WTC11 (cell line): ENCODE results near the gene RPTOR. TPM values are rescaled to one million over a fixed set of nuclear protein-coding genes. Genes with fewer than 3 reads are reported as not detected.
A peak's percentile ranks its signal among the peaks of the same experiment; 100 is the strongest.

ENCODE experiments used
- ATAC-seq: fragments of 200-7000 bp; cut with Tn5 transposase; 2 replicates; pipeline ENCODE4 v1.10.0; 2021; ENCODE audit warnings: mild to moderate bottlenecking, moderate library complexity
- CTCF ChIA-PET: fragments of 300-600 bp; sonication (Branson Sonifier 250); formaldehyde crosslinking; loops from one replicate; lab custom pipeline; 2021; ENCODE audit warnings: antibody characterized with exemption; lab: Charles Lee
- POLR2A ChIA-PET: fragments of 350-600 bp; sonication (Branson Sonifier 250); formaldehyde crosslinking; loops from one replicate; lab custom pipeline; 2021; ENCODE audit warnings: antibody characterized with exemption; lab: Charles Lee
- DNase-seq: peaks from one replicate; pipeline ENCODE4 v3.0.0; 2021; ENCODE audit warnings: low spot score
- H3K27ac Mint-ChIP-seq: 2 replicates; pipeline ENCODE4 v1.8.0; 2021; ENCODE audit warnings: mixed read lengths
- H3K27me3 Mint-ChIP-seq: 2 replicates; pipeline ENCODE4 v1.8.0; 2021; ENCODE audit warnings: low read depth, mild to moderate bottlenecking, moderate library complexity, mixed read lengths
- H3K36me3 Mint-ChIP-seq: 2 replicates; pipeline ENCODE4 v1.8.0; 2021; ENCODE audit warnings: mixed read lengths
- H3K4me1 Mint-ChIP-seq: 2 replicates; pipeline ENCODE4 v1.8.0; 2022; ENCODE audit warnings: mixed read lengths
- H3K4me3 Mint-ChIP-seq: 2 replicates; pipeline ENCODE4 v1.8.0; 2021; ENCODE audit warnings: mild to moderate bottlenecking, moderate library complexity, mixed read lengths
- H3K9me3 Mint-ChIP-seq: 2 replicates; pipeline ENCODE4 v1.8.0; 2021; ENCODE audit warnings: mixed read lengths
- ATF6 ChIP-seq: sonication (generic); formaldehyde crosslinking; IDR thresholded peaks from 2 replicates; pipeline ENCODE4 v1.8.1; 2023; ENCODE audit warnings: mild to moderate bottlenecking, missing genetic modification reagents
- ERG ChIP-seq: fragments of 250-450 bp; sonication (Bioruptor Pico); IDR thresholded peaks from 2 replicates; pipeline ENCODE4 v1.8.0; 2021; ENCODE audit warnings: mild to moderate bottlenecking
- ETV6 ChIP-seq: sonication (generic); formaldehyde crosslinking; IDR thresholded peaks from 2 replicates; pipeline ENCODE4 v1.8.1; 2022; ENCODE audit warnings: mild to moderate bottlenecking, missing genetic modification reagents
- FOXP1 ChIP-seq: sonication (generic); formaldehyde crosslinking; IDR thresholded peaks from 2 replicates; pipeline ENCODE4 v1.8.0; 2022; ENCODE audit warnings: missing genetic modification reagents, mild to moderate bottlenecking, moderate library complexity, borderline replicate concordance
- HMGA2 ChIP-seq: fragments of 250-450 bp; sonication (Bioruptor Pico); IDR thresholded peaks from 2 replicates; pipeline ENCODE4 v1.4.0; 2021; ENCODE audit warnings: mild to moderate bottlenecking, moderate library complexity
- MAX ChIP-seq: sonication (generic); formaldehyde crosslinking; IDR thresholded peaks from 2 replicates; pipeline ENCODE4 v1.8.0; 2022; ENCODE audit warnings: mild to moderate bottlenecking, missing genetic modification reagents
- NFATC4 ChIP-seq: fragments of 250-450 bp; sonication (Bioruptor Pico); IDR thresholded peaks from 2 replicates; pipeline ENCODE4 v1.9.0; 2021; ENCODE audit warnings: mild to moderate bottlenecking
- NFYB ChIP-seq: sonication (generic); formaldehyde crosslinking; conservative IDR thresholded peaks from 2 replicates; pipeline ENCODE4 v1.8.0; 2022; ENCODE audit warnings: low read depth, missing genetic modification reagents
- PRDM15 ChIP-seq: sonication (generic); formaldehyde crosslinking; IDR thresholded peaks from 2 replicates; pipeline ENCODE4 v1.8.0; 2022; ENCODE audit warnings: missing genetic modification reagents
- SMAD4 ChIP-seq: sonication (generic); formaldehyde crosslinking; IDR thresholded peaks from 2 replicates; pipeline ENCODE4 v1.8.0; 2022; ENCODE audit warnings: mild to moderate bottlenecking, missing genetic modification reagents
- ZNF138 ChIP-seq: sonication (generic); formaldehyde crosslinking; conservative IDR thresholded peaks from 2 replicates; pipeline ENCODE4 v1.8.1; 2022; ENCODE audit warnings: mild to moderate bottlenecking, moderate library complexity, missing genetic modification reagents
- total RNA-seq: library from RNA; stranded (reverse); gene quantifications from 3 replicates; pipeline ENCODE4 v1.2.3, GENCODE V29; 2021
- TF ChIP-seq, protein P1 (sequence below): sonication (generic); formaldehyde crosslinking; IDR thresholded peaks from 2 replicates; pipeline ENCODE4 v1.8.1; 2023; ENCODE audit warnings: mild to moderate bottlenecking, missing genetic modification reagents, borderline replicate concordance

Gene RPTOR
- total RNA-seq, 1 experiment from 2014 or later = 41.0 TPM

DNA sequence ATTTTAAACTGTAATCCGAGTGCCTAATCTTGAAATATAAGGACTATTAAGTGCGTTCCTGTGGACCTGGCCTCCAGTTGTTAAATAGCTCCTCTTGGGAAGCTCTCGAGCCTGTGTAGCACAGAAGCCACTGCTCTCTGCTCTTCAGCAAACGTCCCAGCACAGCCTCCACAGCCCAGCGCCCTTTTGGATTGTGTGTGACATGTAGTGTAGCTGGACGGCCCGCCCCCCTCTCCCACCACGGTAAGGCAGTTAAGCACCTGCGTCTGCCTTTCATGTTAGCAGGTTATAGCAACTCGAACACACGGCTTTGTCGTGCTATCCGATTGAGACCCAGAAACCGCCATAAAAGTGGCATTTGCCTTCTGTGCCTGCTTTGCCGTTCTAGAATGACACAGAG, 367.8 kb downstream of the RPTOR start:
- H3K27ac Mint-ChIP-seq = no peak overlapping the region
- H3K4me3 Mint-ChIP-seq = no peak overlapping the region
- peaks cover 31% of the 10 kb centered on the region for H3K36me3 Mint-ChIP-seq
- DNase-seq = peak; percentile 8
- POLR2A ChIA-PET = no interaction called here
- CTCF ChIA-PET = interaction anchor here (1.3 to 2.4 kb wide), 3 partner anchors 13 to 58 kb away, joined by 4 to 9 read pairs (median 6); no protein-coding TSS in a partner anchor
- H3K27me3 Mint-ChIP-seq = no peaks in the 10 kb centered on the region
- ATAC-seq = no peak
- TF ChIP-seq NFATC4 (CRISPR knock-in tag) = no peak
- H3K9me3 Mint-ChIP-seq = peaks cover 4% of the 10 kb centered on the region
- no peaks in the 10 kb centered on the region for H3K4me1 Mint-ChIP-seq

DNA sequence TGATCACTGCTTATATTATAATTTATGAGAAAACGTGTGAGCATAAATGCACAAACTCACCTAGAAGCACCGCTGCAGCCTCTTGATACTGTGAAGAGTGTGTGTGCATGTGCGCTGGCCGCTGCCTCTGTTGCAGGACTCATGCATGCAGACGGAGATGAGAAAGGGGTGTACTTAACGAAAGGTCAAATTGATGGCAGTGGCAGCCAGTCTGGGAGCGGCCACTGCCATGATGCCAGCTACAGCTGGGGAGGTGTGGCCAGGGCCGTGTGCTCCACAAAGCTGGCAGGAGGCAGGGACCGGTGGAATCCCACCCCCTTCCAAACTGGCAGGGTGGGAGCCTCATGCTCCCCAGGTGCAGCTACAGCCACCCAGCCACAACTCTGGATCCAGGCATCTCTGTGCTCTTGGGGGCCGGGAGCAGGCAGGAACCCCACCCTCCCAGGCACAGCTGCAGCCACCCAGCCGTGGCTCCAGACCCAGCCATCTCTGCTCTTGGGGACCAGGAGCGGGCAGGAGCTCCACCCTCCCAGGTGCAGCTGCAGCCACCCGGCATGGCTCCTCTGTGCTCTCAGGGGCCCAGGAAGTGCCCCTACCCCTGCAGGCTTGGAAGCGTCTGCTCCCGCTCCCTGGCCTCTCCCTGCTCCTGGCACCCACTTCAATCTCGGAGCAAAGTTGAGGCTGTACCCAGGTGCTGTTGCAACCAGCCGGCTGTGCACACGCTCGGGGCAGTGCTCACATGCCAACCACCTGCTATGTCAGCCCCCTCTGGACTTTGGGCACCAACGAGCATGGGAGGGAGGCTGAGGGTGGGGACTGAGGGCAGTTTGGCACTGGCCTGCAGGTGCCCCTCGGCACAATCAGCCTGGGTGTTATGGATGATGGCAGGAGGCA, 369.5 kb downstream of the RPTOR start:
- no peak overlapping the region for H3K4me3 Mint-ChIP-seq
- no peaks in the 10 kb centered on the region for H3K4me1 Mint-ChIP-seq
- no peak for ATAC-seq
- TF ChIP-seq NFYB (CRISPR knock-in tag) (no peak), FOXP1 (CRISPR knock-in tag) (no peak), SMAD4 (CRISPR knock-in tag) (no peak), ERG (CRISPR knock-in tag) (no peak), MAX (no peak), ETV6 (no peak), PRDM15 (no peak), ZNF138 (no peak), HMGA2 (no peak), ATF6 (CRISPR knock-in tag) (no peak)
- TF ChIP-seq, protein P1, sequence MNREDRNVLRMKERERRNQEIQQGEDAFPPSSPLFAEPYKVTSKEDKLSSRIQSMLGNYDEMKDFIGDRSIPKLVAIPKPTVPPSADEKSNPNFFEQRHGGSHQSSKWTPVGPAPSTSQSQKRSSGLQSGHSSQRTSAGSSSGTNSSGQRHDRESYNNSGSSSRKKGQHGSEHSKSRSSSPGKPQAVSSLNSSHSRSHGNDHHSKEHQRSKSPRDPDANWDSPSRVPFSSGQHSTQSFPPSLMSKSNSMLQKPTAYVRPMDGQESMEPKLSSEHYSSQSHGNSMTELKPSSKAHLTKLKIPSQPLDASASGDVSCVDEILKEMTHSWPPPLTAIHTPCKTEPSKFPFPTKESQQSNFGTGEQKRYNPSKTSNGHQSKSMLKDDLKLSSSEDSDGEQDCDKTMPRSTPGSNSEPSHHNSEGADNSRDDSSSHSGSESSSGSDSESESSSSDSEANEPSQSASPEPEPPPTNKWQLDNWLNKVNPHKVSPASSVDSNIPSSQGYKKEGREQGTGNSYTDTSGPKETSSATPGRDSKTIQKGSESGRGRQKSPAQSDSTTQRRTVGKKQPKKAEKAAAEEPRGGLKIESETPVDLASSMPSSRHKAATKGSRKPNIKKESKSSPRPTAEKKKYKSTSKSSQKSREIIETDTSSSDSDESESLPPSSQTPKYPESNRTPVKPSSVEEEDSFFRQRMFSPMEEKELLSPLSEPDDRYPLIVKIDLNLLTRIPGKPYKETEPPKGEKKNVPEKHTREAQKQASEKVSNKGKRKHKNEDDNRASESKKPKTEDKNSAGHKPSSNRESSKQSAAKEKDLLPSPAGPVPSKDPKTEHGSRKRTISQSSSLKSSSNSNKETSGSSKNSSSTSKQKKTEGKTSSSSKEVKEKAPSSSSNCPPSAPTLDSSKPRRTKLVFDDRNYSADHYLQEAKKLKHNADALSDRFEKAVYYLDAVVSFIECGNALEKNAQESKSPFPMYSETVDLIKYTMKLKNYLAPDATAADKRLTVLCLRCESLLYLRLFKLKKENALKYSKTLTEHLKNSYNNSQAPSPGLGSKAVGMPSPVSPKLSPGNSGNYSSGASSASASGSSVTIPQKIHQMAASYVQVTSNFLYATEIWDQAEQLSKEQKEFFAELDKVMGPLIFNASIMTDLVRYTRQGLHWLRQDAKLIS = no peak
- TF ChIP-seq, all 79 proteins: peak for 0
- Mint-ChIP-seq H3K27ac (no peak overlapping the region), H3K27me3 (no peaks in the 10 kb centered on the region), H3K36me3 (peaks cover 31% of the 10 kb centered on the region), H3K9me3 (peaks cover 4% of the 10 kb centered on the region)
- DNase-seq = no peak
- ChIA-PET CTCF (no interaction called here), POLR2A (no interaction called here)
